ENCODE measurements around the gene STMN3.
"Not testable (repeated sequence)": the region's sequence is repeated elsewhere in the genome, so short reads cannot be mapped to it uniquely, and the experiment has no call there.

The STMN3 gene

GRCh38 chr20:63678667-63679465 is 25.6 kb upstream of the STMN3 start:
- no peak for DNase-seq (ENCODE audit: low spot score)

- no peak for DNase-seq (ENCODE audit: low spot score)
Measured at GRCh38 chr20:63678071-63678470, 24.8 kb upstream of the STMN3 start.

GRCh38 chr20:63675681-63676368 is 22.6 kb upstream of the STMN3 start:
- DNase-seq (ENCODE audit: low spot score): no peak

- DNase-seq (ENCODE audit: low spot score): no peak
Measured at GRCh38 chr20:63673951-63674350, 20.7 kb upstream of the STMN3 start.

GRCh38 chr20:63672666-63673065 is 19.4 kb upstream of the STMN3 start:
- no peak for DNase-seq (ENCODE audit: low spot score)

GRCh38 chr20:63671695-63672094 is 18.5 kb upstream of the STMN3 start:
- DNase-seq (ENCODE audit: low spot score): not testable (repeated sequence)

GRCh38 chr20:63668351-63668750 is 15.1 kb upstream of the STMN3 start:
- DNase-seq (ENCODE audit: low spot score): no peak

- no peak for DNase-seq (ENCODE audit: low spot score)
Measured at GRCh38 chr20:63667858-63668257, 14.6 kb upstream of the STMN3 start.

GRCh38 chr20:63665708-63666107 is 12.5 kb upstream of the STMN3 start:
- no peak for DNase-seq (ENCODE audit: low spot score)

- no peak for DNase-seq (ENCODE audit: low spot score)
Measured at GRCh38 chr20:63664861-63665594, 11.8 kb upstream of the STMN3 start.

GRCh38 chr20:63664143-63664851 is 11.1 kb upstream of the STMN3 start:
- no peak for DNase-seq (ENCODE audit: low spot score)

- no peak for DNase-seq (ENCODE audit: low spot score)
Measured at GRCh38 chr20:63663332-63664066, 10.3 kb upstream of the STMN3 start.

GRCh38 chr20:63662813-63663189 is 9.6 kb upstream of the STMN3 start:
- DNase-seq (ENCODE audit: low spot score): no peak

GRCh38 chr20:63661959-63662812 is 9.0 kb upstream of the STMN3 start:
- DNase-seq (ENCODE audit: low spot score): no peak

GRCh38 chr20:63661108-63661507 is 7.9 kb upstream of the STMN3 start:
- no peak for DNase-seq (ENCODE audit: low spot score)

- no peak for DNase-seq (ENCODE audit: low spot score)
Measured at GRCh38 chr20:63660622-63661021, 7.4 kb upstream of the STMN3 start.

- not testable (repeated sequence) for DNase-seq (ENCODE audit: low spot score)
Measured at GRCh38 chr20:63660174-63660573, 7.0 kb upstream of the STMN3 start.

GRCh38 chr20:63659370-63659769 is 6.1 kb upstream of the STMN3 start:
- no peak for DNase-seq (ENCODE audit: low spot score)

- DNase-seq (ENCODE audit: low spot score): no peak
Measured at GRCh38 chr20:63658749-63659187, 5.5 kb upstream of the STMN3 start.

Data from SK-N-DZ (cell line).